GM12878 (cell line): ENCODE measurements around the gene HAO1. TPM values are rescaled to one million over a fixed set of nuclear protein-coding genes. Genes with fewer than 3 reads are reported as not detected.

ENCODE experiments used
- CHD2 ChIP-seq: IDR thresholded peaks from 2 replicates; pipeline ENCODE4 v1.6.1; 2011; ENCODE audit warnings: low read depth, low read length, improper control_type of control experiment, borderline replicate concordance
- EP300 ChIP-seq, 2 experiments: fragments of 150-350 bp in 1 of 2; IDR thresholded peaks; 2 replicates each; pipeline ENCODE4 v1.6.1; 2011 to 2012; ENCODE audit warnings: low read depth in 2 of 2, low read length in 2 of 2, borderline replicate concordance in 1 of 2, improper control_type of control experiment in 1 of 2, inconsistent platforms in 1 of 2; ENCODE audit not compliant: control insufficient read depth in 1 of 2
- FOXK2 ChIP-seq: fragments of 450-650 bp; IDR thresholded peaks from 2 replicates; pipeline ENCODE4 v1.6.1; 2017; ENCODE audit warnings: mild to moderate bottlenecking, moderate library complexity
- NR2C2 ChIP-seq: IDR thresholded peaks from 2 replicates; pipeline ENCODE4 v1.6.1; 2011; ENCODE audit warnings: borderline replicate concordance, low read depth; ENCODE audit not compliant: control insufficient read depth, insufficient read length
- TAF1 ChIP-seq: IDR thresholded peaks from 2 replicates; pipeline ENCODE4 v1.6.1; 2011; ENCODE audit warnings: mild to moderate bottlenecking, low read depth, low read length, borderline replicate concordance
- polyA plus RNA-seq, 11 experiments: library from polyadenylated mRNA; depleted of rRNA in 4 of 11; unstranded in 6 of 11; stranded (reverse) in 5 of 11; fragments of >200 nt; fragmentation: Nextera tagmentation in 4 of 11; fragmentation: Illumina TruSeq in 1 of 11; extraction: Ambion mirVana in 4 of 11; extraction: Trizol in 1 of 11; gene quantifications; 1 replicate in 1 of 11; 2 replicates in 10 of 11; pipeline versions ENCODE4 v1.2.1 to v1.2.3, GENCODE V29; 2011 to 2016; ENCODE audit warnings: inconsistent platforms in 2 of 11, missing spikeins in 2 of 11, low read depth in 1 of 11
- total RNA-seq, 4 experiments: library from RNA; depleted of rRNA in 3 of 4; stranded (reverse); fragments of >200 nt in 3 of 4; fragmentation: Illumina TruSeq in 1 of 4; extraction: Trizol in 1 of 4; gene quantifications; 2 replicates each; pipeline versions ENCODE4 v1.2.1 to v1.2.3, GENCODE V29; 2013 to 2021
- TF ChIP-seq, protein P1 (sequence below): IDR thresholded peaks from 2 replicates; pipeline ENCODE4 v1.6.1; 2012; ENCODE audit warnings: mild to moderate bottlenecking, low read depth, low read length
- TF ChIP-seq, protein P2 (sequence below): fragments of 450-650 bp; IDR thresholded peaks from 2 replicates; pipeline ENCODE4 v1.6.1; 2017; ENCODE audit warnings: antibody characterized with exemption, mild to moderate bottlenecking, moderate library complexity

Gene HAO1
- total and polyA plus RNA-seq, 10 of the 15 experiments (the other 5 are each of a cell fraction or from before 2014, with no cell fraction given) = 0.03 to 0.29 (median 0.05) TPM; not detected in 7

DNA sequence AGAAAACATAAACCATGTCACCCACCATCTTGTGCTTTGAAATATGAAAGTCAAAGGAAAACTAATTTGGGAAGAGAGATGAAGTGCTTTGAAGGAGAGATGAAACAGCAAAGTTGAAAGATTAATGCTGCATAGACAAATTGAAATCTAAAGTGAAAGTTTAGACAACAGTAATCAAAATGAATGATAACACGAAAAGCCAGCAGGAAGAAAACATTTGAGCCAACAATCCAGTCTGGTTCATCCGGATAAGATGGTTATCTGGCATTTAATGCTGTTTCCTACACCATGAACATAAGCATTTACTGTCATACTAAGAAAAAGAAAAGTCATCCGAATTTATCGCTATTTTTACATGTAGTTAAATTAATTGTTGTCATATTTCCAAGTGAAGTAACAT lies 595 bp downstream of the HAO1 start (continued):
- TF ChIP-seq, protein P1, sequence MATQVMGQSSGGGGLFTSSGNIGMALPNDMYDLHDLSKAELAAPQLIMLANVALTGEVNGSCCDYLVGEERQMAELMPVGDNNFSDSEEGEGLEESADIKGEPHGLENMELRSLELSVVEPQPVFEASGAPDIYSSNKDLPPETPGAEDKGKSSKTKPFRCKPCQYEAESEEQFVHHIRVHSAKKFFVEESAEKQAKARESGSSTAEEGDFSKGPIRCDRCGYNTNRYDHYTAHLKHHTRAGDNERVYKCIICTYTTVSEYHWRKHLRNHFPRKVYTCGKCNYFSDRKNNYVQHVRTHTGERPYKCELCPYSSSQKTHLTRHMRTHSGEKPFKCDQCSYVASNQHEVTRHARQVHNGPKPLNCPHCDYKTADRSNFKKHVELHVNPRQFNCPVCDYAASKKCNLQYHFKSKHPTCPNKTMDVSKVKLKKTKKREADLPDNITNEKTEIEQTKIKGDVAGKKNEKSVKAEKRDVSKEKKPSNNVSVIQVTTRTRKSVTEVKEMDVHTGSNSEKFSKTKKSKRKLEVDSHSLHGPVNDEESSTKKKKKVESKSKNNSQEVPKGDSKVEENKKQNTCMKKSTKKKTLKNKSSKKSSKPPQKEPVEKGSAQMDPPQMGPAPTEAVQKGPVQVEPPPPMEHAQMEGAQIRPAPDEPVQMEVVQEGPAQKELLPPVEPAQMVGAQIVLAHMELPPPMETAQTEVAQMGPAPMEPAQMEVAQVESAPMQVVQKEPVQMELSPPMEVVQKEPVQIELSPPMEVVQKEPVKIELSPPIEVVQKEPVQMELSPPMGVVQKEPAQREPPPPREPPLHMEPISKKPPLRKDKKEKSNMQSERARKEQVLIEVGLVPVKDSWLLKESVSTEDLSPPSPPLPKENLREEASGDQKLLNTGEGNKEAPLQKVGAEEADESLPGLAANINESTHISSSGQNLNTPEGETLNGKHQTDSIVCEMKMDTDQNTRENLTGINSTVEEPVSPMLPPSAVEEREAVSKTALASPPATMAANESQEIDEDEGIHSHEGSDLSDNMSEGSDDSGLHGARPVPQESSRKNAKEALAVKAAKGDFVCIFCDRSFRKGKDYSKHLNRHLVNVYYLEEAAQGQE = no peak
- no peak for TF ChIP-seq TAF1
- no peak for TF ChIP-seq EP300 (IDR thresholded peaks at IDR 0.05; ENCODE audit: borderline replicate concordance in 1 of 2, control insufficient read depth in 1 of 2, low read depth in 2 of 2, low read length in 2 of 2)
- no peak for TF ChIP-seq FOXK2
- TF ChIP-seq, protein P2, sequence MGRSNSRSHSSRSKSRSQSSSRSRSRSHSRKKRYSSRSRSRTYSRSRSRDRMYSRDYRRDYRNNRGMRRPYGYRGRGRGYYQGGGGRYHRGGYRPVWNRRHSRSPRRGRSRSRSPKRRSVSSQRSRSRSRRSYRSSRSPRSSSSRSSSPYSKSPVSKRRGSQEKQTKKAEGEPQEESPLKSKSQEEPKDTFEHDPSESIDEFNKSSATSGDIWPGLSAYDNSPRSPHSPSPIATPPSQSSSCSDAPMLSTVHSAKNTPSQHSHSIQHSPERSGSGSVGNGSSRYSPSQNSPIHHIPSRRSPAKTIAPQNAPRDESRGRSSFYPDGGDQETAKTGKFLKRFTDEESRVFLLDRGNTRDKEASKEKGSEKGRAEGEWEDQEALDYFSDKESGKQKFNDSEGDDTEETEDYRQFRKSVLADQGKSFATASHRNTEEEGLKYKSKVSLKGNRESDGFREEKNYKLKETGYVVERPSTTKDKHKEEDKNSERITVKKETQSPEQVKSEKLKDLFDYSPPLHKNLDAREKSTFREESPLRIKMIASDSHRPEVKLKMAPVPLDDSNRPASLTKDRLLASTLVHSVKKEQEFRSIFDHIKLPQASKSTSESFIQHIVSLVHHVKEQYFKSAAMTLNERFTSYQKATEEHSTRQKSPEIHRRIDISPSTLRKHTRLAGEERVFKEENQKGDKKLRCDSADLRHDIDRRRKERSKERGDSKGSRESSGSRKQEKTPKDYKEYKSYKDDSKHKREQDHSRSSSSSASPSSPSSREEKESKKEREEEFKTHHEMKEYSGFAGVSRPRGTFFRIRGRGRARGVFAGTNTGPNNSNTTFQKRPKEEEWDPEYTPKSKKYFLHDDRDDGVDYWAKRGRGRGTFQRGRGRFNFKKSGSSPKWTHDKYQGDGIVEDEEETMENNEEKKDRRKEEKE = no peak
- TF ChIP-seq CHD2 = no peak
- no peak for TF ChIP-seq NR2C2
